Stimulated activated CD8-positive, alpha-beta memory T cell treated with anti-CD3 and anti-CD28 coated beads, Interleukin-2, amount 100 ng/mL, for 1 hour (primary cell): ENCODE measurements around the gene EARS2.
A peak's percentile ranks its signal among the peaks of the same experiment; 100 is the strongest.
"Not testable (repeated sequence)": the region's sequence is repeated elsewhere in the genome, so short reads cannot be mapped to it uniquely, and the experiment has no call there.

Source experiments
- DNase-seq, 2 donors: peaks; one replicate each; pipeline ENCODE4 v3.0.0-alpha.2; 2020; ENCODE audit warnings: low read depth in 2 of 2

Gene EARS2

DNA sequence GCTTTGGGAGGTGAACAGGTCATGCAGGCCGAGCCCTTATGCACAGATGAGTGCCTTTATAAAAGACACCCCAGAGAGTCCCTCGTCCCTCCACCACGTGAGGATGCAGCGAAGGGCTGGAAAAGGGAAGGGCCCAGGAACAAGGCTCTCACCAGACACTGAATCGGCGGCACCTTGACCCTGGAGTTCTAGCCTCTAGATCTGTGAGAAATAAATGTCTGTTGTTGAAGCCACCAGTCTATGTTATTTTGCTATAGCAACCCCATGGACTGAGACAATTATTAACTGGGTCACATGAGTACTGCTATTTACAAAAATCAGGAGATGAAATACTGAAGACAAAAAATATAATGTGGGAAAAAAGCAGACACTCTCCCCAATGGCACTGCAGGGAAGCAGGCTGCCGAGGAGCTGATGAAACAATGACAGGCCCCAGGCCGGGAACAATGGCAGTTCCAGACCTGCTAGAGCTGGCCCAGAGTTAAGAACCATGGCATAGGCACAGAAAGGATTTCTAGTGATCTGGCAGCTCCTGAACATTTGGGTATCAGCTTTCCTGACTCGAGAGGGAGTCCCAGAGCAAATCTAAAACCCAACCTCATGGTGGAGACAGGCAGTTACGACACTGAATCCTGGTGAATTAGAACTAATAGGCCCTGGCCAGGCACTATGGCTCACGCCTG is 29.0 kb downstream of the EARS2 start:
- no peak for DNase-seq

DNA sequence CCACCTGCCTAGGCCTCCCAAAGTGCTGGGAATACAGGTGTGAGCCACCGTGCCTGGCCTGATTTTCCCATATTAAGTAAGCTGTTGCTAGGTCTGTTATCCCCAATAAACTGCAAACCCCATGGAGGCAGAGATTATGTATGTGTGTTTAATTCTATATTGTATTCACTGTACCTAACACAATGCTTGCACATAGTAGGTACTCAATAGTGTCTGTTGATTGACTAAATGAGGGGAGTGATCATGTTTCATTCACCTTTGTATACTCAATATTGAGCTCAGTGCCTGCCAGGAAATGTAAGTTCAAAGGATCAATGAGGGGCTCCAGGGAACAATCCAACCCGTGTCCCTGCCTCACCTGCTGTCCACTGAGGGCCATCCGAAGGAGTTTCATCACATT is 32.3 kb downstream of the EARS2 start:
- no peak for DNase-seq

DNA sequence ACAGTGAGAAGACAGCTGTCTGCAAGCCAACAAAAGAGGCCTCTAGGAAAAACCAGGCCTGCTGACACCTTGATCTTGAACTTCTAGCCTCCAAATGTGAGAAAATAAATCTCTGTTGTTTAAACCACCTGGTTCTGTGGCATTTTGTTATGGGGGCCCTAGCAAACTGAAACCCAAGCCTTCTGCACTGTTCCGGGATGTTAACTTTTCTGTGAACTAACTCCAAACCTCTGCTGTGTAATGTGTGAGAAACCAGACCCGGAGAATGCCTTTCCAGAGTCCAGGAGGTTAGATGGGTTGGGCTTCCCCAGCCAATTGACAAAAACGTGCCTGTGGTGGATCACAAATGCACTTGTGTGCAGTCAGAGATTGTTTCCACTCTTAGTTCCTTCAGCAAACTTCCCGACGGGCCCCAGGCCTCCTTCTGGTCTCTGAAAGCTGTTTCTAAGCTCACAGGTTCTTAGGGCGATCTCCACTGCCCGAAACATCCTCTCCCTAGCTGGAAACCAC is 33.2 kb downstream of the EARS2 start:
- DNase-seq = no peak

DNA sequence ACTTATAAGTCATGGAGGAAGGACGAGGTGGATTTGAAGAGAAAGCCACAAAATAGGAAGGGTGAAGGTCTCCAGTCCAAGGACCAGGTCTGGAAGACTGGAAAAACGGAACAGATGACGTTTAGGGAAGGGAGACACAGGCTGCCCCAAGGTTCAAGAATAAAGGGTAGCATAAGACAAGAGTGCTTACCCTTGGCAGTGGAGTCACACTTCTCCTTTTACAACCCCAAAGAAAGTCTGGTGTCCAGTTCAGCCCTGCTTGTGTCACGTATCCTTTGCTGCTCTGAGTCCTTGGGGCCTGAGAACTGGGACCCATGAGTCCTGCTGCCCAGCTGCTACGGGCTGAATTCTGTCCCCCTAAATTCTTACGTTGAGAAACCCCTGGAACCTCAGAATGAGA is 33.8 kb downstream of the EARS2 start:
- DNase-seq = no peak

DNA sequence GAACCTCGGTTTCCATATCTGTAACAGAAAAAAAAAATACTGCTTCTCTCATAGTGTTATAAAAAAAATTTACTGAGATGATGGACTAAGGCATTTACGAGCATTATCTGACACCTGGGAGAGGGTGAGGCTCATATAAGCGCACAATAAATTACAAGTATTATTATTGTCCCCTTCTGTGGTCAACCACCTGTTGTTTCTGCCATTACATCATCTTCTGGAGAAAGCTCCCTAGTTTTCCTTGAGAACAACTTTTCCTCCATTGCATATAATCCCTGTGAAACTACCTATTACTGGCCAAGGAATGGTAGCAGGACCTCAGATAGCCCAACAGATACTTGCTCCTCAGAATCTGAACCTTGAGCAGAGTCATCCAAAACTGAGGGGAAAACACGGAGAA is 35.2 kb downstream of the EARS2 start:
- DNase-seq = no peak

GRCh38 chr16:23521037-23521743 is 36.0 kb downstream of the EARS2 start:
- no peak for DNase-seq

GRCh38 chr16:23520500-23520899 is 36.6 kb downstream of the EARS2 start:
- DNase-seq = no peak

DNA sequence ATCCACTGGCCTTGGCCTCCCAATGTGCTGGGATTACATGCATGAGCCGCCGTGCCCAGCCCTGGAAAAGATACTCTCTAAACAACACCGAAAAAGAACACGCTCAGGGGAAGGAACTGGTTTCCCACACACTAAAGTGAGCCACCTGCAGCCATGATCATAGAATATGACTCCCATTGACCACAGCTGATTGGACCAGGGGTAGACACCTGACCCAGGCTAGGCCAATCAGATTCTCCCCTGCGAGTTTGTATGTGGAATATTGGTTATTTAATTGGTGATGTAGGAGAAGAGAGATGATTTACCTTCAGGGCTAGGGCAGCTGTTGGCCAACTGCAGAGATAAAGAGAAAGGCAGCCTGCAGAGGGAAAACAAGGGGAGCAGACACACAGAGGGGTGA is 37.9 kb downstream of the EARS2 start:
- no peak for DNase-seq

- no peak for DNase-seq
Observed at GRCh38 chr16:23518435-23518891, 38.7 kb downstream of the EARS2 start.

GRCh38 chr16:23516366-23517137 is 40.6 kb downstream of the EARS2 start:
- no peak for DNase-seq

DNA sequence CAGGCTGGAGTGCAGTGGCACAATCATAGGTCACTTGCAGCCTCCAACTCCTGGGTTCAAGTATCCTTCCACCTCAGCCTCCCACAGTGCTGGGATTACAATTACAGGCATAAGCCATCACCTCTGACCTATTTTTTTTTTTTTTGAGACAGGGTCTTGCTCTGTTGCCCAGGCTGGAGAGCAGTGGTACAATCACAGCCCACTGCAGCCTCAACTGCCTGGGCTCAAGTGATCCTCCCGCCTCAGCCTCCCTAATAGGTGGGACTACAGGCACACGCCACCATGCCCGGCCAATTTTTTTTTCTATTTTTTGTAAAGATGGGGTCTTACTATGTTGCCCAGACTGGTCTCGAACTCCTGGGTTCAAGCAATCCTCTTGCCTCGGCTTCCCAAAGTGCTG is 41.3 kb downstream of the EARS2 start:
- no peak for DNase-seq

GRCh38 chr16:23514381-23515152 is 42.6 kb downstream of the EARS2 start:
- DNase-seq = no peak

DNA sequence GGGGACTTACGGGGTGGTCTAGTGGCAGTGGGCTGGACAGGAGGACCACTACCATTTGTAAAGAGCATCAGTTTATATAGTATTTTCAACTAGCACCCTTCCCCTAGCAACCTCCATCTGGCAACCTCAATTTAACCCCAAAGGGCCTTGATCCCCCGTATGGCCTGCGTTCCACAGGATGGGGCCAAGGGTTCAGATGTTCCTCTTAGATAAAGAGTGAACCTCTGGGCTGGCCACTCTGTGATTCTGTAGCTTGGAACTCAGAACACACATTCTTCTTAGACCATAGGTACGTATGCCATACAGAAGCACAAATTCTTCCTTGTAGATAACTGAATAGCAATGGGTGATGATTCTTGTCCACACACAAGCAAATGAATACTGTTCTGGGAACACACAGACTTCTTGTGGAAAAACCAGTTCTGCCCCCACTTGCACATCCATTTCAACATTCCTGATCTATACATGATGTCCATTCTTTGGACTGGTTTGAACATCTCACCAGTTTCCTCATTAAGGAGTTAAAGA is 44.9 kb downstream of the EARS2 start:
- DNase-seq = no peak

DNA sequence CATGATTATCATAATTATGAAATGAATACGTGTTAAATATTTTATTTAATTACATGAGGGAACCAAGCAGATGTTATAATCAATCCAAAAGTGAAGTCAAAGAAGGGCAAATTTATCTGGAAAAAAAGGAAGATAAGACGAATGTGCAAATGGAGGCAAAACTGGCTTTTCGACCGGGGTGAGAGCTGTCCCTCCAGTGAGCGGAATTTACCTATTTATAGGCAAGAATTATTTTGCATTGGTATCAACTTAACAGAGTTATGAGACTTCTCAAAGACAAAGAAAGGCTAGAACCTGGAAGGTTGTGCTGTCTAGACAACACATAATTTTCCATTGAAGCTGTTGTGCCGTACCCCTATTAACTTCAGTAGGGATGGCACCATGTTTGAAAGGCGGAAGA is 45.4 kb downstream of the EARS2 start:
- no peak for DNase-seq

- not testable (repeated sequence) for DNase-seq
Observed at GRCh38 chr16:23510915-23511270, 46.3 kb downstream of the EARS2 start.

GRCh38 chr16:23510164-23510914 is 46.8 kb downstream of the EARS2 start, which contains the start of gene GGA2:
Gene GGA2 (minus strand): TSS chr16:23510494. CDS start chr16:23510411, 83 bp downstream.
- DNase-seq = peak; percentile 71 to 73

DNA sequence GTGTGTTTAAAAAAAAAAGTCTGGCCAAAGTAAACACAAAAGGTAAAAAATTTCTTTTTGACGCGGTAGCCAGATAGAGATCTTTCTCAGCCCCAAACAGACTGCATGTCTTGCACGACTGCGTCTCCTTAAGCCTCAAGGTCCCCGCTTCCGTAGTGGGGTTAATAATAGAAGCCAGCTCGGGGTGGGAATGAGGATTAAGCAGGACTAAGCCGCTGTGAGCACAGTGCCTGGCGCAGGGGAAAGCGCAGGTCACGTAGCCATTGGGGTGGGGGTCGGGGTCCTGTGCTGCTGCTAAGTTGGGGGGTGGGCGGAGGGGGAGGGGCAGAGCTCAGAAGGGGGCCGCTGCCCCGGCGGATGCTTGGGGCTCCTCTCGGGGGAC is 47.4 kb downstream of the EARS2 start:
- no peak for DNase-seq

DNA sequence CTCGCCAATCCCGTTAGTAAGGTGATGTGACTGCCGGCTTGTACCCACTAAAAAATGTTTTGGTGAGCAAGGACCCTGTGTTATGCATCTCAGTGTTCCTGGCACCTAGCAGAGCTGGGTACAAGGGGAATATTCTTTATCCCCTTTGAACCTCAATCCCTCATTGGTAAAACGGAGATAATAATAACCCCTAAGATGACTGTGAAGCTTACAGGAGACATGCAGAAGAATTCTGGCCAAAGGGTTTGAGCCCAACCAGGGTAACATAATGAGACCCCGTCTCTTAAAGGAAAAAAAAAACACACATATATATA is 47.8 kb downstream of the EARS2 start:
- no peak for DNase-seq

DNA sequence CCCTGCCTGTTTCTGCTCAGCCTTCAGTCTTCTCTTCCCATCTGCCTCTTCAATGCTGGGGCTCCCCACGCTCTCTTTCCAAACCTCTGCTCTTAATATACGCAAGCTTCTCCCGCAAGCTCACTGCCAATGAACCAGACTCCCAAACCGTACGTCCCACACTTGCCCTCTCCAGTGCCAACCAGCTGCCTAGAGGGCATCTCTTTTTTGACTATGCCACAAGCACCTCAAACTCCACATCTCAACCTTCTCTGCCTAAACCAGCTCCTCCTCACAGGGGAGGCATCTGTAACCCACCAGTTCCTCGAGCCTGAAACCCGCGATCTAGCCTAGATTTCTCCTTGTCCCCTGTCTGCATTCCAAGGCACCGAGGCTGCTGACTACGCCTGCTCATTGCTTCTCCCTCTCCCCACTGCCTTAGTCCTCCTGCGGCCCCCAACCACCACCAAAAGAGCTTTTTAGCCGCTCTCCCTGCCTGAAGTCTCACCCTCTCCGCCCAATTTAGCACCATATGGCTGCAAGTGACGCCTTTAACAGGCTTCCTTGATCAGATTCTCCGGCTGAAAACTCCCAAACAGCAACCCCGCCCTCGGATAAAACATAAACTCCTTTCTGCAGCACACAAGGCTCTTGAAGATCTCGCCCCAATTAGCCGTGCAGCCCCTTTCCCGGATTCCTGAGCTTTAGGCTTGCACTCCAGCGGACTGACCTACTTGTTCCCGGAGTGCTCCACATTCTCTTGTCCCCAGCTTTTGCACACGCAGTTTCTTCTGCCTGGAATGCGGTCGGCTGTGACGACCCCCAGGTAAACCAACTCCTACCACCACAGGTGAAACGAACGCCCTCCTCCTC is 48.3 kb downstream of the EARS2 start:
- DNase-seq = no peak

GRCh38 chr16:23506606-23506994 is 50.5 kb downstream of the EARS2 start:
- DNase-seq = no peak
